Measurements from ENCODE around the gene SNAPC4.

DNA sequence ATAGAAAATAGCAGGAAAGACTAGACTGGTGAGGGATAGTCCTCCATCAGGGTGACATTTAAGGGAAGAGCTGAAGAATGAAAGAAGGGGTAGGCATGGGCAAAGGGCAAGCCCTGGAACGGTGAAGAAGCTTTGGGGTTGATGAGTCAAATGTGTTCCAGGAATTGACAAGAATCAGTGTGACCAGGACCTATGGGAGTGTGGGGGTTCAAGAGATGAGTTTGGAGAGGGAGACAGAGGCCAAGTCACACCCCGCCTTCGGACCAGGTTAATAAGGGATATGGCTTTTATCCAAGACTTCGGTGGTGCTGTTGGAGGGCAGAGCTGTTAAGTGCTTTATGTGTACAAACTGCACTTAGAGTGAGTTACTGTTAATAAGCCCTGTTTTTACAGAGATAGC lies 11.4 kb upstream of the SNAPC4 start:
- TF ChIP-seq POLR2A (IDR thresholded peaks at IDR 0.05; ENCODE audit: extremely low read depth, insufficient read length), result no peak
- TF ChIP-seq, protein P1, sequence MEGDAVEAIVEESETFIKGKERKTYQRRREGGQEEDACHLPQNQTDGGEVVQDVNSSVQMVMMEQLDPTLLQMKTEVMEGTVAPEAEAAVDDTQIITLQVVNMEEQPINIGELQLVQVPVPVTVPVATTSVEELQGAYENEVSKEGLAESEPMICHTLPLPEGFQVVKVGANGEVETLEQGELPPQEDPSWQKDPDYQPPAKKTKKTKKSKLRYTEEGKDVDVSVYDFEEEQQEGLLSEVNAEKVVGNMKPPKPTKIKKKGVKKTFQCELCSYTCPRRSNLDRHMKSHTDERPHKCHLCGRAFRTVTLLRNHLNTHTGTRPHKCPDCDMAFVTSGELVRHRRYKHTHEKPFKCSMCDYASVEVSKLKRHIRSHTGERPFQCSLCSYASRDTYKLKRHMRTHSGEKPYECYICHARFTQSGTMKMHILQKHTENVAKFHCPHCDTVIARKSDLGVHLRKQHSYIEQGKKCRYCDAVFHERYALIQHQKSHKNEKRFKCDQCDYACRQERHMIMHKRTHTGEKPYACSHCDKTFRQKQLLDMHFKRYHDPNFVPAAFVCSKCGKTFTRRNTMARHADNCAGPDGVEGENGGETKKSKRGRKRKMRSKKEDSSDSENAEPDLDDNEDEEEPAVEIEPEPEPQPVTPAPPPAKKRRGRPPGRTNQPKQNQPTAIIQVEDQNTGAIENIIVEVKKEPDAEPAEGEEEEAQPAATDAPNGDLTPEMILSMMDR (IDR thresholded peaks at IDR 0.05; ENCODE audit: low read depth, low read length), result no peak
- TF ChIP-seq, protein P2, sequence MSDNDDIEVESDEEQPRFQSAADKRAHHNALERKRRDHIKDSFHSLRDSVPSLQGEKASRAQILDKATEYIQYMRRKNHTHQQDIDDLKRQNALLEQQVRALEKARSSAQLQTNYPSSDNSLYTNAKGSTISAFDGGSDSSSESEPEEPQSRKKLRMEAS (IDR thresholded peaks at IDR 0.05; ENCODE audit: low read depth, low read length), result no peak
- no peak for TF ChIP-seq MYC (IDR thresholded peaks at IDR 0.05; ENCODE audit: low read depth, low read length)
